ENCODE data around the gene SP5. TPM values are rescaled to one million over a fixed set of nuclear protein-coding genes. Genes with fewer than 3 reads are reported as not detected.

SP5 gene
- total RNA-seq, 1 experiment from 2014 or later, result 0.47 TPM

DNA sequence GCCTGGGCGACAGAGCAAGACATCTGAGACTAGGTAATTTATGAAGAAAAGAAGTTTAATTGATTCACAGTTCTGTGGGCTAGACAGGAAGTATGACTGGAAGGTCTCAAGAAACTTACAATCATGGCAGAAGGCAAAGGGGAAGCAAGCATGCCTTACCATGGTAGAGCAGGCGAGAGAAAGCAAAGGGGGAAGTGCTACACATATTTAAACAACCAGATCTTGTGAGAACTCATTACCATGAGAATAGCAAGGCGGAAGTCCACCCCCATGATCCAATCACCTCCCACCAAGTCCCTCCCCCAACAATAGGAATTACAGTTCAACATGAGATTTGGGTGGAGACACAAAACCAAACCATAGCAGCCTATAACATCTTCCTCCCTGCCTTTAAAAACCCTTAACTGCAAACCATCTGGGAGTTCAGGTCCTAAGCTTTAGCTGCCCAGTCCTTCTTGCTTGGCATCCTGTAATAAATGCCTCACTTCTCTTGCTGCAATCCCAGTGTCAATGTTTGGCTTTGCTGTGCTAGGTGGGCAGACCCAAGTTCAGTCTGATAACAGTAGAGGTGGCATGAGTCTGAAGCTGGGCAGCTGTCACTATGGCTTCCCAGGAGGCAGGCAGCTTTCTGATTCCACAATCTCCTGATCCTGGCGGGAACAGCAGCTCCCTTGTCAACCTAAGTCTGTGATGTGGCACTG lies 11.2 kb upstream of the SP5 start:
- Histone ChIP-seq H3K9me2 (replicated peaks; ENCODE audit: low read length) (no peaks in the 10 kb centered on the region), H3K27ac (ENCODE audit: low read length) (no peak overlapping the region), H3K4me2 (ENCODE audit: low read length) (no peak overlapping the region), H4K20me1 (ENCODE audit: low read length) (no peaks in the 10 kb centered on the region), H3K4me3 (ENCODE audit: low read length) (no peak overlapping the region), H3K36me3 (ENCODE audit: low read depth, low read length) (no peaks in the 10 kb centered on the region), H3K9ac (ENCODE audit: low read length) (no peak overlapping the region), H3K79me2 (ENCODE audit: low read length) (no peaks in the 10 kb centered on the region), H3F3A (ENCODE audit: low read length, unreplicated experiment) (no peaks in the 10 kb centered on the region), H2AFZ (ENCODE audit: low read length) (no peak overlapping the region), H3K9me3 (ENCODE audit: low read length) (no peaks in the 10 kb centered on the region), H3K4me1 (ENCODE audit: insufficient read depth, low read length) (no peaks in the 10 kb centered on the region), H3K27me3 (ENCODE audit: low read length) (no peaks in the 10 kb centered on the region)
- TF ChIP-seq EZH2 (IDR thresholded peaks at IDR 0.05; ENCODE audit: low read length, unreplicated experiment) (no peak), EZH2phosphoT487 (IDR thresholded peaks at IDR 0.05; ENCODE audit: borderline replicate concordance, low read length) (no peak)
- intact Hi-C loops (cut with micrococcal nuclease), result loop anchor here (10.0 kb wide), 1 partner anchor 209 kb away; no protein-coding TSS in a partner anchor
- DNase-seq, result no peak
- POLR2A ChIA-PET (ENCODE audit: unreplicated experiment), result no interaction called here
- ATAC-seq, result no peak
- no TSS peak for BruUV-seq (replicated peaks)
- CTCF ChIA-PET, result no interaction called here

GRCh38 chr2:170707821-170708795 lies 7.0 kb upstream of the SP5 start:
- intact Hi-C loops (cut with micrococcal nuclease), result loop anchor here (10.0 kb wide), 1 partner anchor 213 kb away; no protein-coding TSS in a partner anchor
- no peaks in the 10 kb centered on the region for H3K9me2 ChIP-seq (replicated peaks; ENCODE audit: low read length)
- POLR2A ChIA-PET (ENCODE audit: unreplicated experiment), result no interaction called here
- TF ChIP-seq, protein P1, sequence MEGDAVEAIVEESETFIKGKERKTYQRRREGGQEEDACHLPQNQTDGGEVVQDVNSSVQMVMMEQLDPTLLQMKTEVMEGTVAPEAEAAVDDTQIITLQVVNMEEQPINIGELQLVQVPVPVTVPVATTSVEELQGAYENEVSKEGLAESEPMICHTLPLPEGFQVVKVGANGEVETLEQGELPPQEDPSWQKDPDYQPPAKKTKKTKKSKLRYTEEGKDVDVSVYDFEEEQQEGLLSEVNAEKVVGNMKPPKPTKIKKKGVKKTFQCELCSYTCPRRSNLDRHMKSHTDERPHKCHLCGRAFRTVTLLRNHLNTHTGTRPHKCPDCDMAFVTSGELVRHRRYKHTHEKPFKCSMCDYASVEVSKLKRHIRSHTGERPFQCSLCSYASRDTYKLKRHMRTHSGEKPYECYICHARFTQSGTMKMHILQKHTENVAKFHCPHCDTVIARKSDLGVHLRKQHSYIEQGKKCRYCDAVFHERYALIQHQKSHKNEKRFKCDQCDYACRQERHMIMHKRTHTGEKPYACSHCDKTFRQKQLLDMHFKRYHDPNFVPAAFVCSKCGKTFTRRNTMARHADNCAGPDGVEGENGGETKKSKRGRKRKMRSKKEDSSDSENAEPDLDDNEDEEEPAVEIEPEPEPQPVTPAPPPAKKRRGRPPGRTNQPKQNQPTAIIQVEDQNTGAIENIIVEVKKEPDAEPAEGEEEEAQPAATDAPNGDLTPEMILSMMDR (conservative IDR thresholded peaks at IDR 0.05; ENCODE audit: low read depth, low read length), result no peak
- TF ChIP-seq EZH2phosphoT487 (IDR thresholded peaks at IDR 0.05; ENCODE audit: borderline replicate concordance, low read length), result no peak
- TF ChIP-seq EZH2 (IDR thresholded peaks at IDR 0.05; ENCODE audit: low read length, unreplicated experiment), result no peak
- no peaks in the 10 kb centered on the region for H3K9me3 ChIP-seq (ENCODE audit: low read length)
- BruUV-seq (replicated peaks), result no TSS peak
- H3F3A ChIP-seq (ENCODE audit: low read length, unreplicated experiment), result no peaks in the 10 kb centered on the region
- no peak overlapping the region for H3K9ac ChIP-seq (ENCODE audit: low read length)
- DNase-seq, result no peak
- no peaks in the 10 kb centered on the region for H3K4me1 ChIP-seq (ENCODE audit: insufficient read depth, low read length)
- H3K27ac ChIP-seq (ENCODE audit: low read length), result no peak overlapping the region
- no peaks in the 10 kb centered on the region for H4K20me1 ChIP-seq (ENCODE audit: low read length)
- CTCF ChIA-PET, result no interaction called here
- H3K36me3 ChIP-seq (ENCODE audit: low read depth, low read length), result no peaks in the 10 kb centered on the region
- no peak for ATAC-seq
- H3K4me3 ChIP-seq (ENCODE audit: low read length), result no peak overlapping the region
- no peaks in the 10 kb centered on the region for H3K79me2 ChIP-seq (ENCODE audit: low read length)
- no peak overlapping the region for H3K4me2 ChIP-seq (ENCODE audit: low read length)
- no peak overlapping the region for H2AFZ ChIP-seq (ENCODE audit: low read length)
- H3K27me3 ChIP-seq (ENCODE audit: low read length), result no peaks in the 10 kb centered on the region

GRCh38 chr2:170710609-170710979 lies 4.5 kb upstream of the SP5 start:
- intact Hi-C loops (cut with micrococcal nuclease), result loop anchor here (10.0 kb wide), 1 partner anchor 306 kb away; no protein-coding TSS in a partner anchor
- Histone ChIP-seq H3K36me3 (ENCODE audit: low read depth, low read length) (no peaks in the 10 kb centered on the region), H3K9me3 (ENCODE audit: low read length) (no peaks in the 10 kb centered on the region), H3K27me3 (ENCODE audit: low read length) (no peaks in the 10 kb centered on the region), H3K4me1 (ENCODE audit: insufficient read depth, low read length) (no peaks in the 10 kb centered on the region; the same call in 1 of the 2 replicates), H4K20me1 (ENCODE audit: low read length) (no peaks in the 10 kb centered on the region), H3K79me2 (ENCODE audit: low read length) (no peaks in the 10 kb centered on the region), H3K9me2 (replicated peaks; ENCODE audit: low read length) (no peaks in the 10 kb centered on the region), H3K4me2 (ENCODE audit: low read length) (no peak overlapping the region), H2AFZ (ENCODE audit: low read length) (no peak overlapping the region), H3K4me3 (ENCODE audit: low read length) (no peak overlapping the region), H3F3A (ENCODE audit: low read length, unreplicated experiment) (no peaks in the 10 kb centered on the region), H3K9ac (ENCODE audit: low read length) (no peak overlapping the region), H3K27ac (ENCODE audit: low read length) (no peak overlapping the region)
- TF ChIP-seq, protein P1 (conservative IDR thresholded peaks at IDR 0.05; ENCODE audit: low read depth, low read length), result no peak
- no peak for TF ChIP-seq EZH2 (IDR thresholded peaks at IDR 0.05; ENCODE audit: low read length, unreplicated experiment)
- TF ChIP-seq EZH2phosphoT487 (IDR thresholded peaks at IDR 0.05; ENCODE audit: borderline replicate concordance, low read length), result no peak
- BruUV-seq (replicated peaks), result no TSS peak
- CTCF ChIA-PET, result no interaction called here
- no peak for ATAC-seq
- no peak for DNase-seq
- POLR2A ChIA-PET (ENCODE audit: unreplicated experiment), result no interaction called here
